ENCODE measurements around the gene FDPS. TPM values are rescaled to one million over a fixed set of nuclear protein-coding genes. Genes with fewer than 3 reads are reported as not detected.
"Not testable (repeated sequence)": the region's sequence is repeated elsewhere in the genome, so short reads cannot be mapped to it uniquely, and the experiment has no call there.

FDPS gene
- total RNA-seq, 4 donors from 2014 or later, result 89.0 to 103 (median 98.9) TPM

DNA sequence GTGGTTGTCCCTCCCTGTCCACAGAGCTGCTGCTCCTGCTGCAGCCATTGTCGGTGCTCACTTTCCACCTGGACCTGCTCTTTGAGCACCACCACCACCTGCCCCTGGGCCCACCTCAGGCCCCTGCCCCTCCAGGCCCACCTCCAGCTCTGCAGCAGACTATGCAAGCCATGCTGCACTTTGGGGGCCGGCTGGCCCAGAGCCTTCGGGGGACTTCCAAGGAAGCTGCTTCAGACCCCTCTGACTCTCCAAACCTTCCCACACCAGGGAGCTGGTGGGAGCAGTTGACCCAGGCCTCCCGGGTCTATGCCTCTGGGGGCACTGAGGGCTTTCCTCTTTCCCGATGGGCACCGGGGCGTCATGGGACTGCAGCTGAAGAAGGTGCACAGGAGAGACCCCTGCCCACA is 18.0 kb downstream of the FDPS start:
- TF ChIP-seq, protein P1, sequence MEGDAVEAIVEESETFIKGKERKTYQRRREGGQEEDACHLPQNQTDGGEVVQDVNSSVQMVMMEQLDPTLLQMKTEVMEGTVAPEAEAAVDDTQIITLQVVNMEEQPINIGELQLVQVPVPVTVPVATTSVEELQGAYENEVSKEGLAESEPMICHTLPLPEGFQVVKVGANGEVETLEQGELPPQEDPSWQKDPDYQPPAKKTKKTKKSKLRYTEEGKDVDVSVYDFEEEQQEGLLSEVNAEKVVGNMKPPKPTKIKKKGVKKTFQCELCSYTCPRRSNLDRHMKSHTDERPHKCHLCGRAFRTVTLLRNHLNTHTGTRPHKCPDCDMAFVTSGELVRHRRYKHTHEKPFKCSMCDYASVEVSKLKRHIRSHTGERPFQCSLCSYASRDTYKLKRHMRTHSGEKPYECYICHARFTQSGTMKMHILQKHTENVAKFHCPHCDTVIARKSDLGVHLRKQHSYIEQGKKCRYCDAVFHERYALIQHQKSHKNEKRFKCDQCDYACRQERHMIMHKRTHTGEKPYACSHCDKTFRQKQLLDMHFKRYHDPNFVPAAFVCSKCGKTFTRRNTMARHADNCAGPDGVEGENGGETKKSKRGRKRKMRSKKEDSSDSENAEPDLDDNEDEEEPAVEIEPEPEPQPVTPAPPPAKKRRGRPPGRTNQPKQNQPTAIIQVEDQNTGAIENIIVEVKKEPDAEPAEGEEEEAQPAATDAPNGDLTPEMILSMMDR (IDR thresholded peaks at IDR 0.05), result no peak
- no peak for TF ChIP-seq POLR2A (IDR thresholded peaks at IDR 0.05)
- Histone ChIP-seq H3K4me3 (replicated peaks in 1 of 3) (no peak overlapping the region), H3K36me3 (peaks cover 13 to 18% of the 10 kb centered on the region in 2 donors), H3K27me3 (no peaks in the 10 kb centered on the region), H3K27ac (no peak overlapping the region), H3K9me3 (no peaks in the 10 kb centered on the region), H3K4me1 (peaks cover 18 to 20% of the 10 kb centered on the region in 2 donors)
- intact Hi-C loops (cut with DNase I), result no loop called here
- WGBS, 2 donors, result 85 to 100% methylated on average over 1 to 6 of the region's 7 CpGs
- no peak for DNase-seq

DNA sequence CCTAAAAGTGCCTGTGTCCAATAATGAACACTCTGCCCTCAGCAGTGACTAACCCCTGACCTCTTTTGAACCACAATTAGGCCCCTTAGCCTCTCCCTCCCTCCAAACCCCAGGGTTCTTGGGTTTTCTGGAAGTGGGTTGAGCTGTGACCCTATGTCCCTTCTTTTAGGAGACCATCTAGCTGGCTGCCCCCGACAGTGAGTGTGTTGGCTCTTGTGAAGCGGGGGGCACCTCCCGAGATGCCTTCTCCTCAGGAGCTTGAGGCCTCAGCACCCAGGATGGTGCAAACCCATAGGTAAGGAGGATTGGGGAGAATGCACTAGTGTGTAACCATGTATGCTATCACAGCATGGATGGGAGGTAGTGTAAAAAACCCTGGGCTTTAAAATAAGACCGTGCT is 19.3 kb downstream of the FDPS start:
- Histone ChIP-seq H3K4me1 (peaks cover 7 to 9% of the 10 kb centered on the region in 2 donors), H3K36me3 (peaks cover 13 to 18% of the 10 kb centered on the region in 2 donors), H3K27me3 (no peaks in the 10 kb centered on the region), H3K9me3 (no peaks in the 10 kb centered on the region), H3K4me3 (replicated peaks in 1 of 3) (no peak overlapping the region), H3K27ac (no peak overlapping the region)
- WGBS, 2 donors, result 89 to 91% methylated on average over 4 of the region's 4 CpGs
- DNase-seq, result no peak
- intact Hi-C loops (cut with DNase I), result no loop called here
- TF ChIP-seq, protein P1 (IDR thresholded peaks at IDR 0.05), result no peak
- TF ChIP-seq POLR2A (IDR thresholded peaks at IDR 0.05), result no peak

DNA sequence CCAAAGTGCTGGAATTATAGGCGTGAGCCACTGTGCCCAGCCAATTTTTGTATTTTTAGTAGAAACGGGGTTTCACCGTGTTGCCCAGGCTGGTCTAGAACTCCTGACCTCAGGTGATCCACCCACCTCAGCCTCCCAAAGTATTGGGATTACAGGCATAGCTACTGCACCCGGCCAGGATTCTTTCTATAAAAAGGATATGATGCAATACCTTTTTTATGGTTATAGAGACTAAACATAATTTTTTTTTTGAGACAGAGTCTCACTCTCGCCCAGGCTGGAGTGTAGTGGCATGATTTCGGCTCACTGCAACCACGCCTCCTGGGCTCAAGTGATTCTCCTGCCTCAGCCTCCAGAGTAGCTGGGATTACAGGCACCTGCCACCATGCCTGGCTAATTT is 20.2 kb downstream of the FDPS start:
- WGBS, 2 donors, result 92 to 95% methylated on average over 7 of the region's 7 CpGs
- H3K9me3 ChIP-seq; H3K27ac ChIP-seq; H3K27me3 ChIP-seq; DNase-seq; H3K4me3 ChIP-seq (replicated peaks in 1 of 3); intact Hi-C loops (cut with DNase I); H3K4me1 ChIP-seq: not testable (repeated sequence)
- peaks cover 13 to 24% of the 10 kb centered on the region in 2 donors for H3K36me3 ChIP-seq

DNA sequence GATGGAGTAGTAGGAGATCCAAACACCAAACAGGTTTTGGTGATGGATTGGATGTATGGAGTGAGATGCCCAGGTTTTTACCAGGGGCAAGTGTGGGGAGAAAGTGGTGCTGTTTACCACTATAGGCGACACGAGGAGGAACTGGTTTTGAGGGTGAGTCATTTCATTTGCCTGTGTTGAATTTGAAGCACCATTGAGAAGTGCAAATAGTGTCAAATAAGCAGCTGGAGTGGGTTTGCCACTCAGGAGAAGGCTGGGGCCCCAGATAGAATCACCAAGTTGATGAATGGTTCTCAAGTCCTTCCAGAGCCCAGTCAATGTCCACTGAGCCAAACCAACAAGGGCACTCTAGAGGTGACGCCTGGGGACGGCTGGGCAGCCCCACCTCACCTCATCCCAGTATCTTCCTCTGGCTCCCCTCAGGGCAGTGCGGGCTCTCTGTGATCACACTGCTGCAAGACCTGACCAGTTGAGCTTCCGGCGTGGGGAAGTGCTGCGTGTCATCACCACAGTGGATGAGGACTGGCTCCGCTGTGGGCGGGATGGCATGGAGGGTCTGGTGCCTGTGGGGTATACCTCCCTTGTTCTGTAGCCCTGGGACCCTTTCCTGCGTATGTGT is 21.4 kb downstream of the FDPS start:
- H3K9me3 ChIP-seq, result no peaks in the 10 kb centered on the region

DNA sequence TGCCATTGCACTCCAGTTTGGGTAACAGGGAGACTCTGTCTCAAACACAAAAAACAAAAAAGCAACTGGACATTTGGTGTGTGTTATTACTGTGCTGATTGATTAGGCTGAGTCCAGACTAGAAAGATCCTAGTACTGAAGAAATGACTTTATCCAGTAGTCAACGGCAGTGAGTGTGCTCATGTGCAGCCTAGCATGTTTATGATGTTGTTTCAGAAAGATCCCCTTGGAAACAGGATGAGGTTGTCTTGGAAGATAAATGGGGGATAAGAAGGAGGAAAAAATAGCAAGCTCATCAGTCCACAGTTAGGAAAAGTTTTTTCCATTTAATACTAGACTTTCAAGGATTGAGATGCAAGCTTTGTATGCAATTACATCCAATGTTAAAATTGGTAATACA is 26.3 kb downstream of the FDPS start:
- 39 to 60% methylated on average over 1 of the region's 1 CpG for WGBS, 2 donors
- Histone ChIP-seq H3K27ac (no peak overlapping the region), H3K4me1 (no peaks in the 10 kb centered on the region), H3K36me3 (peaks cover 35 to 52% of the 10 kb centered on the region in 2 donors), H3K27me3 (no peaks in the 10 kb centered on the region), H3K9me3 (no peaks in the 10 kb centered on the region), H3K4me3 (replicated peaks in 1 of 3) (no peak overlapping the region)
- TF ChIP-seq, protein P1 (IDR thresholded peaks at IDR 0.05), result no peak
- TF ChIP-seq POLR2A (IDR thresholded peaks at IDR 0.05), result no peak
- DNase-seq, result no peak
- intact Hi-C loops (cut with DNase I), result no loop called here

More for the DNA sequence above, 21.4 kb downstream of the FDPS start:
- H3K4me3 ChIP-seq (replicated peaks in 1 of 3), result no peak overlapping the region
- 91 to 93% methylated on average over 8 to 11 of the region's 11 CpGs for WGBS, 2 donors
- H3K27me3 ChIP-seq, result no peaks in the 10 kb centered on the region
- no peak for DNase-seq
- intact Hi-C loops (cut with DNase I), result no loop called here
- TF ChIP-seq, protein P1 (IDR thresholded peaks at IDR 0.05), result no peak
- TF ChIP-seq POLR2A (IDR thresholded peaks at IDR 0.05), result no peak
- H3K36me3 ChIP-seq, result peaks cover 19 to 25% of the 10 kb centered on the region in 2 donors
- peaks cover 7 to 9% of the 10 kb centered on the region in 2 donors for H3K4me1 ChIP-seq
- no peak overlapping the region for H3K27ac ChIP-seq
